ENCODE data around the gene RER1. TPM values are rescaled to one million over a fixed set of nuclear protein-coding genes. Genes with fewer than 3 reads are reported as not detected.

RER1 gene
- total RNA-seq, 1 experiment from 2014 or later, result 155 TPM

- intact Hi-C loops (cut with micrococcal nuclease), result no loop called here
- CTCF ChIA-PET, result interaction anchor here (7.7 kb wide), 1 partner anchor 186 kb away, joined by 271 read pairs; the partner anchor contains the start of gene FAAP20
Measured at GRCh38 chr1:2383576-2383975, 8.1 kb upstream of the RER1 start.

GRCh38 chr1:2384130-2384860 lies 7.3 kb upstream of the RER1 start:
- Histone ChIP-seq H3K9ac (ENCODE audit: low read length) (no peak overlapping the region), H3K27me3 (ENCODE audit: insufficient read depth, low read length) (no peaks in the 10 kb centered on the region), H3K4me3 (replicated peaks in 1 of 2; ENCODE audit: low read depth in 1 of 2, low read length in 2 of 2) (no peak overlapping the region), H2AFZ (ENCODE audit: low read depth, low read length, poor library complexity, severe bottlenecking) (no peak overlapping the region), H3K9me3 (ENCODE audit: control insufficient read depth in 1 of 2, insufficient read depth in 1 of 2, low read depth in 1 of 2, low read length in 2 of 2) (no peaks in the 10 kb centered on the region), H3K27ac (ENCODE audit: low read depth, low read length) (no peak overlapping the region), H4K20me1 (ENCODE audit: insufficient read depth) (no peaks in the 10 kb centered on the region), H3K9me2 (ENCODE audit: insufficient read depth) (no peaks in the 10 kb centered on the region), H3K4me2 (ENCODE audit: low read length) (no peak overlapping the region), H3K4me1 (ENCODE audit: control insufficient read depth in 1 of 2, insufficient read depth in 2 of 2, low read length in 2 of 2) (0 out of 4 replicates have a peak, but pooled peaks cover 0 to 6% of the 10 kb centered on the region in 2 experiments), H3K79me2 (ENCODE audit: insufficient read depth, low read length) (0 out of 2 replicates have a peak, but pooled peaks cover under 1% of the 10 kb centered on the region), H3K36me3 (ENCODE audit: control insufficient read depth in 1 of 2, insufficient read depth in 2 of 2, low read length in 2 of 2) (peaks cover 0 to 6% of the 10 kb centered on the region in 2 experiments; a peak in 2 of 4 replicates)
- ChIA-PET CTCF (interaction anchor here (0.7 to 7.7 kb wide), 2 partner anchors 187 to 190 kb away, joined by 4 to 271 read pairs; partner anchors contain the start of gene FAAP20), POLR2A (no interaction called here), RAD21 (ENCODE audit: low non-redundant PET in 1 of 2, low total read pairs in 2 of 2, uncharacterized antibody in 2 of 2, unreplicated experiment in 2 of 2) (no interaction called here)
- DNase-seq (ENCODE audit: low read depth, low spot score) (no peak), ATAC-seq (no peak)
- intact Hi-C loops (cut with micrococcal nuclease), result no loop called here
- TSS peak; percentile 5 for BruUV-seq (replicated peaks)
- TF ChIP-seq EGR1 (IDR thresholded peaks at IDR 0.05; ENCODE audit: low read depth), result no peak
- no peak for TF ChIP-seq ELF1 (IDR thresholded peaks at IDR 0.05; ENCODE audit: borderline replicate concordance, low read depth)
- no peak for TF ChIP-seq SIN3A (IDR thresholded peaks at IDR 0.05; ENCODE audit: low read depth)
- no peak for TF ChIP-seq ATF3 (IDR thresholded peaks at IDR 0.05)
- no peak for TF ChIP-seq ZNF274 (IDR thresholded peaks at IDR 0.05; ENCODE audit: low read depth, low read length)
- no peak for TF ChIP-seq MAX (IDR thresholded peaks at IDR 0.05)
- no peak; the same call in 1 of the 2 replicates for TF ChIP-seq POLR2AphosphoS5 (IDR thresholded peaks at IDR 0.05; ENCODE audit: low read depth, low read length)
- TF ChIP-seq CBX3 (IDR thresholded peaks at IDR 0.05; ENCODE audit: low read depth), result no peak
- no peak for TF ChIP-seq SRF (IDR thresholded peaks at IDR 0.05; ENCODE audit: low read depth)
- no peak for TF ChIP-seq ZFX (IDR thresholded peaks at IDR 0.05)
- no peak for TF ChIP-seq CTCF (IDR thresholded peaks at IDR 0.05 in 2 of 3, conservative IDR thresholded peaks at IDR 0.05 in 1 of 3; ENCODE audit: borderline replicate concordance in 1 of 3, insufficient read depth in 1 of 3, low read depth in 2 of 3, low read length in 2 of 3)
- TF ChIP-seq REST (IDR thresholded peaks at IDR 0.05; ENCODE audit: low read depth), result no peak
- TF ChIP-seq JUND (IDR thresholded peaks at IDR 0.05), result no peak

More at GRCh38 chr1:2383576-2383975, 8.1 kb upstream of the RER1 start:
- H3K4me3 ChIP-seq (replicated peaks in 1 of 2; ENCODE audit: low read depth in 1 of 2, low read length in 2 of 2), result no peak overlapping the region
- peaks cover 0 to 6% of the 10 kb centered on the region in 2 experiments; a peak in 2 of 4 replicates for H3K36me3 ChIP-seq (ENCODE audit: control insufficient read depth in 1 of 2, insufficient read depth in 2 of 2, low read length in 2 of 2)
- no peak overlapping the region for H3K4me2 ChIP-seq (ENCODE audit: low read length)
- BruUV-seq (replicated peaks), result no TSS peak
- DNase-seq (ENCODE audit: low read depth, low spot score), result no peak
- no peaks in the 10 kb centered on the region for H3K79me2 ChIP-seq (ENCODE audit: insufficient read depth, low read length)
- TF ChIP-seq POLR2A (IDR thresholded peaks at IDR 0.05; ENCODE audit: borderline replicate concordance, extremely low read depth, insufficient read depth, insufficient read length) (no peak), RAD21 (IDR thresholded peaks at IDR 0.05; ENCODE audit: low read depth) (no peak), SP1 (IDR thresholded peaks at IDR 0.05; ENCODE audit: low read depth) (no peak)
- POLR2A ChIA-PET, result no interaction called here
- H2AFZ ChIP-seq (ENCODE audit: low read depth, low read length, poor library complexity, severe bottlenecking), result no peak overlapping the region
- H3K9ac ChIP-seq (ENCODE audit: low read length), result no peak overlapping the region
- no peaks in the 10 kb centered on the region for H3K27me3 ChIP-seq (ENCODE audit: insufficient read depth, low read length)
- no peak overlapping the region for H3K27ac ChIP-seq (ENCODE audit: low read depth, low read length)
- H4K20me1 ChIP-seq (ENCODE audit: insufficient read depth), result no peaks in the 10 kb centered on the region
- no peaks in the 10 kb centered on the region for H3K9me3 ChIP-seq (ENCODE audit: control insufficient read depth in 1 of 2, insufficient read depth in 1 of 2, low read depth in 1 of 2, low read length in 2 of 2)
- ATAC-seq, result no peak
- H3K4me1 ChIP-seq (ENCODE audit: control insufficient read depth in 1 of 2, insufficient read depth in 2 of 2, low read length in 2 of 2), result 0 out of 4 replicates have a peak, but pooled peaks cover 0 to 6% of the 10 kb centered on the region in 2 experiments
- H3K9me2 ChIP-seq (ENCODE audit: insufficient read depth), result no peaks in the 10 kb centered on the region
- RAD21 ChIA-PET (ENCODE audit: low non-redundant PET in 1 of 2, low total read pairs in 2 of 2, uncharacterized antibody in 2 of 2, unreplicated experiment in 2 of 2), result no interaction called here
